NCI-H82 treated with DMSO at 0.1 percent for 48 hours (cell line): ENCODE data around the gene LOXL4.
"Not testable (repeated sequence)": the region's sequence is repeated elsewhere in the genome, so short reads cannot be mapped to it uniquely, and the experiment has no call there.

Experiments used
- DNase-seq: peaks from one replicate; lab custom pipeline; 2025; ENCODE audit not compliant: unreplicated experiment; lab: John Stamatoyannopoulos, UW

LOXL4 gene

DNA sequence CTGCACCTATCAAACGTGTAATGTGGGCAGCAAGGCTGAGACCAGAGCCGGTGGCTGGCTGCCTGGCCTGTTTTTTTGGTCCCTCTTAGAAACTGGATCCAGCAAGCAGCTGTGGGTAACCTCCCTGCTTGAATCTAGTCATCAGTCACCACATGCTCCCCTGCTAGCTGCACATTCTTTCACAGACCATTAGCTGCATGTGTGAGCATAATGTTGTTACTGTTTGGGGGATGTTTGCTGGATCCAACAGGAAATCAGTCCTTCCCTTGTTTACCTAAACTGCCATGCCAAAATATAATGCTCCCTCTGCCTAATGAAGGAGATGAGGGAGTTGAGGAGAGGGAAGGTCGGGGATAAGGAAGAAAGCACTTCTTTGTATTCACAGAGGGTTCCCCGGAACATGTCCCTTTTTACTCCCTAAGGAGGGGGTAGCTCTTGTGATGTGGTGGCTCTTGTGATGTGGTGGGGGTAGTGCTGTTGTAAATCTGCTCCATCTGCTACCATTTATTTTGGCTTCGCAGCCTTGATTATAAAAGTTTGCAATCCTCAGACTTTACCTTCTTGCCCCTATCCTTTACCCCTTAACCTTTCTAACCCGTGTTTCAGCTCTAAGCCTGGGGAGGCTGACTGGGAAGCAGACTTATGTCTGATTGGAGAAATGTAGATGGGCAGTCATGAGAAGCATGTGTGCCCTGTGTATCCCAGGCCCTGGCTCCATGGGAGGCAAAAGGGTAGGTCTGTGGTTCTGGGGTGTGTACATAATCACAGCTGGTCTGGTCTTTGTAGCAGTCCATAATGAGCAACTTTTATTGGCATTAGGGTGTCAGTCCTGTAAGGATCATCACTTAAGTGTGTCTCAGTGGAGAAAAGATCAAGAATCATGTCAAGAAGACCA lies 20.8 kb downstream of the LOXL4 start:
- no peak for DNase-seq

DNA sequence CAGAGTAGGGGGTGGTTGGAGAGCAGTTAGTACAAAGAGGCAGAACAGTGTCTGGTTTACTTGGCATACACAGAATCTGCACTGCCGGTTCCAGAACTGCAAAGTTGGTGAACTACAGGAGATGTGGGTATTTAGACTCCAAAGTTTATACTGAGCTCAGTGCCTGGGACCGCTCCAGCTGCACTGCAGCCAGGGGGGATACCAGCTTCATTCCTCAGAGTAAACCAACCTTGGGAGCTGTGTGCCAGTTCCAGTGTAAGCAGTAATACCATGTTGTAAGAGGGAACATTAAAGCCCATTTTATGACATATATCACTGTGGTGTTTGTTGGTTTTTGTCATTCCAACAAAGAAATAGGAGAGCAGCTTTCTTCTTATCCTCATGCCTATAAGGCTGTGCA lies 23.4 kb downstream of the LOXL4 start:
- no peak for DNase-seq

GRCh38 chr10:98244141-98244540 lies 23.9 kb downstream of the LOXL4 start:
- DNase-seq: no peak

GRCh38 chr10:98242823-98243222 lies 25.2 kb downstream of the LOXL4 start:
- DNase-seq: no peak

GRCh38 chr10:98240524-98240923 lies 27.5 kb downstream of the LOXL4 start:
- DNase-seq: no peak

- no peak for DNase-seq
Measured at GRCh38 chr10:98238391-98238790, 29.6 kb downstream of the LOXL4 start.

DNA sequence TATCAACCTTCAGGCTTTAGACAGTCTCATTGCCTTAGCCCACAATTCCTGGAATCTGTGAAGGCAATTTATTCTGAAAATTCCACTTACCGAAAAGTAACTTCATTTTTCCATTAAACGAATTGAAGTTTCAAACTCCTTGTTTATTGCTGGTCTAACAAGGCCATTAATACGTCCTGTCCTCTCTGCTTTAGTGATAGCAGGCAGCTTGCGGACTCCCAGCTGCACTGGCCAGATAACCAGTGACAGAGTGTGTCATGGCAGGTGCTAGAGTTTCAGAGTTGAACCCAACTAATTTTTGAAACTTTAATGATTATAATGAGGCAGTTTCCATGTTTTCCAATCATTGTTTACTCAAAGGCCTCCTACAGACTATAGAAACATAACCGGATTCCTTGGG lies 31.1 kb downstream of the LOXL4 start:
- no peak for DNase-seq

- DNase-seq: no peak
Measured at GRCh38 chr10:98235846-98236245, 32.1 kb downstream of the LOXL4 start.

DNA sequence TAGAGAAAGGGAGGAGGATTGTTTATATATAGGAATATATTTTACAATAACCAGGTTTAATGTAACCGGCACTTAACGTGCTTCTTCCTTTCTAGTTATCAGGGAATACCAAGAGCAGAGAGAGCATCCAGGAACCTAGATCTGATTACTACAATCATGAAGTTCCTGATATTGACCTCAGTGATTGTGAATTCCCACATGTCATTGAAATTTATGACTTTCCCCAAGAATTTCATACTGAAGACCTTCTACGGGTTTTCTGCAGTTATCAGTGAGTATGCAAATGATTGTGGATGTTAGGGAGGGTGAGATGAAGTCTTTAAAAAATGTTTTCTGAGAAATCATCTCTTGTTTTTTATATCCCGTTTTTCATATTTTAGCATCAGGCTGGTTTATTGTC lies 36.6 kb downstream of the LOXL4 start:
- DNase-seq: no peak

DNA sequence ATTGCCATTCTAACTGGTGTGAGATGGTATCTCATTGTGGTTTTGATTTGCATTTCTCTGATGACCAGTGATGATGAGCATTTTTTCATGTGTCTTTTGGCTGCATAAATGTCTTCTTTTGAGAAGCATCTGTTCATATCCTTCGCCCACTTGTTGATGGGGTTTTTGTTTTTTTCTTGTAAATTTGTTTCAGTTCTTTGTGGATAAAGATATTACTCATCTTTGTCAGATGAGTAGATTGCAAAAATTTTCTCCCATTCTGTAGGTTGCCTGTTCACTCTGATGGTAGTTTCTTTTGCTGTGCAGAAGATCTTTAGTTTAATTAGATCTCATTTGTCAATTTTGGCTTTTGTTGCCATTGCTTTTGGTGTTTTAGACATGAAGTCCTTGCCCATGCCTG lies 39.7 kb downstream of the LOXL4 start:
- not testable (repeated sequence) for DNase-seq

DNA sequence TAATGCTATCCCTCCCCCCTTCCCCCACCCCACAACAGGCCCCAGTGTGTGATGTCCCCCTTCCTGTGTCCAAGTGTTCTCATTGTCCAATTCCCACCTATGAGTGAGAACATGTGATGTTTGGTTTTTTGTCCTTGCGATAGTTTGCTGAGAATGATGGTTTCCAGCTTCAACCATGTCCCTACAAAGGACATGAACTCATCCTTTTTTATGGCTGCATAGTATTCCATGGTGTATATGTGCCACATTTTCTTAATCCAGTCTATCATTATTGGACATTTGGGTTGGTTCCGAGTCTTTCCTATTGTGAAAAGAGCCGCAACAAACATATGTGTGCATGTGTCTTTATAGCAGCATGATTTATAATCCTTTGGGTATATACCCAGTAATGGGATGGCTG lies 40.3 kb downstream of the LOXL4 start:
- not testable (repeated sequence) for DNase-seq

DNA sequence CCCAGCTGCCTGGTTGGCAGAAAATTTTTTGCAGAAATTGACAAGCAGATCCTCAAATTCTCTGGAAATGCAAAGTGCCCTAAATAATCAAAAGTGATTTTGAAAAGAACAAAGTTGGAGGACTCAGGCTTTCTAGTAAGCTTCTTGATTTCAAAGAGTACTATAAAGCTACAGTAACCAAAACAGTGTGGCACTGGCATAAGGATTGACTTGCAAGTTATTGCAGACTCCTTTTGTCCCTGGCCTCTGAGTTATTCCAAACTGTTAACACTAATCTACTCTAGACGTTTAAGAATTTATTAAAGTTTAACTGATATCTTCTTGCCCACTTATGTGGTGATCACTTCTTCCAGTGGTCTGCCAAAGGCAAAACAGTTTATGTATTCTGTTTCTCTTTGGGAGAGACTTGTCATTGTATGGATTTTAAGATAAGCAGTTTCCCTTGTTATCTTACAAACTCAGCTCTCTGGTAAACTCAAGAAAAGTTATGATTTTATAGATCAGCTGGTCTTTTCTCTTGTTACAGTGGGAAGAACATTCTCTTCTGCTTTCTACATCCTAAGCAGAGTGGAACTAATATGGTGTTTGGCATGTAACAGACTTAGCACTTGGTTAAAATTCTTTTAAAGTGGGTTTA lies 41.4 kb downstream of the LOXL4 start:
- DNase-seq: no peak

- DNase-seq: no peak
Measured at GRCh38 chr10:98224996-98225395, 43.0 kb downstream of the LOXL4 start.

- DNase-seq: no peak
Measured at GRCh38 chr10:98224509-98224908, 43.5 kb downstream of the LOXL4 start.

DNA sequence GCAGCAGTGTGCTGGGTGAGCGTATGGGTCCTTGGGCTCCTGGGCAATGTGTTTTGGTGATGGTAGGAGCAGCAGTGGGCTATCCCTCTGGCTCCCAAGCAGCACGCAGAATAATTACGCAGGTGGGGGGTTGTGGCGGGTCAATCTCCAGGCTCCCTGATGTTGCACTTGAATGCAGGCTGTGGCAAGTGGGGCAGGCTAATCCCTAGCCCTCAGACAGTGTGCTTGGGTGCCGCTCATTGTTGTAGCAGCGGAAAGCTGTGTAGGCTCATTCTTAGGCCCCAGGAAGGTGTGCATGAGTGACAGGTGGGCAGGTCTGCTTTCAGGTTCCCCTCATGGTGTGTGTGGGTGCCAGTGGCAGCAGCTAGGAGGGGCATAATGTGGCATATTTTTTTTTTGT lies 44.1 kb downstream of the LOXL4 start:
- no peak for DNase-seq

GRCh38 chr10:98217801-98218200 lies 50.2 kb downstream of the LOXL4 start:
- no peak for DNase-seq

GRCh38 chr10:98215373-98215772 lies 52.6 kb downstream of the LOXL4 start:
- no peak for DNase-seq

- no peak for DNase-seq
Measured at GRCh38 chr10:98213740-98214139, 54.3 kb downstream of the LOXL4 start.

GRCh38 chr10:98212196-98212595 lies 55.8 kb downstream of the LOXL4 start:
- DNase-seq: no peak

DNA sequence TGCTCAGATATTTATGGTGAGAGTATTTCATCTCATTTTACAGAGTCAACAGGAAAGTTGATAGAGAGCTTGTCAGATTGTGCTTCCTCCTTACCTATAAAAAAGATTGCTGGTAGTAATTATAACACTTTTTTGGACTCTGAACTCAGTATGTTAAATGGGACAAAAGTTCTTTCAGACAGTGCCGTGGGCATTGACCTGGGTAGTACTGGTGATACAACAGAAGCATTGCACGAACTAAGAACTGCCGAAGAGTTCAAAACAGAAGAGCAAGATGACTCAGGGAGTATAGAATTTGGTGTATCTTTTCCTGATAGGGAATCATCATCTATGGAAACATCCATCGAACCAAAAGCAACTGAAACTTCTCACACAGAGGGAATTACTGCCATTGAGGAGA lies 58.6 kb downstream of the LOXL4 start:
- no peak for DNase-seq

- DNase-seq: no peak
Measured at GRCh38 chr10:98208925-98209324, 59.1 kb downstream of the LOXL4 start.

GRCh38 chr10:98205351-98205750 lies 62.6 kb downstream of the LOXL4 start:
- DNase-seq: no peak

DNA sequence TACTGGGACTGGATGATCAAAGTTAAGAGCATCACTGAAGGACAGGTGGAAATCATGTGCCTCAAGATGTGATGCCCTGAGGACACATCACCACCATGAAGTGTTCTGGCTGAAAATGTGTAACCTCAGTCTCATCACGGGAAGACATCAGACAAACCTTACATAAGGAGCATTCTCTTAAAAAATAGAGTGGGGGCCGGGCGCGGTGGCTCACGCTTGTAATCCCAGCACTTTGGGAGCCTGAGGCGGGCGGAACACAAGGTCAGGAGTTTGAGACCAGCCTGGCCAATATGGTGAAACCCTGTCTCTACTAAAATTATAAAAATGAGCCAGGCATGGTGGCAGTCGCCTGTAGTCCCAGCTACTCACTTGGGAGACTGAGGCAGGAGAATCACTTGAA lies 65.6 kb downstream of the LOXL4 start:
- no peak for DNase-seq
